ENCODE measurements around the gene SUZ12. TPM values are rescaled to one million over a fixed set of nuclear protein-coding genes. Genes with fewer than 3 reads are reported as not detected.
A peak's percentile ranks its signal among the peaks of the same experiment; 100 is the strongest.
"Not testable (repeated sequence)": the region's sequence is repeated elsewhere in the genome, so short reads cannot be mapped to it uniquely, and the experiment has no call there.

SUZ12 gene
- total and polyA plus RNA-seq, 2 of the 4 experiments (the other 2 are of a cell fraction) = 12.2 to 12.3 TPM

DNA sequence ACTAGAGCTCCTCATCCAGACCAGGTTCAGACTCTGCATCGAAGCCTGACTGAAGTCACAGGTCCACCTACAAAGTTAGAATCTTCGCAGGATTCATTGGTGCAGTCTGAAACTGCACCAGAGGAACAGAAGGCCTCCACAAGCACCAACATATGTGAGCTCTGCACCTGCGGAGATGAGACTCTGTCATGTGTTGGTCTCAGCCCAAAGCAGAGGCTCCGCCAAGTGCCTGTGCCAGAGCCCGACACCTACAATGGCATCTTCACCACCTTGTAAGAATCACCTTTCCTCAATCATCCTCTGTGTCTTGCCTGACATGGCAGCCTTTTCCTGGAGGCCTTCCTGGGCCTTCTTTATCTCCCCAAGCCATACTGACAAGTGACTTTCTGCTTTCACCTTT, 85.7 kb downstream of the SUZ12 start:
- H3K4me1 ChIP-seq (ENCODE audit: control insufficient read depth, insufficient read depth, low read length); H4K91ac ChIP-seq (ENCODE audit: insufficient read depth, low read depth, low read length); H2BK5ac ChIP-seq (ENCODE audit: low read depth, low read length, poor library complexity, severe bottlenecking); H2AK5ac ChIP-seq (ENCODE audit: low read depth, low read length); H3K27ac ChIP-seq (ENCODE audit: insufficient read depth, low read length); in situ Hi-C loops (cut with MboI; ENCODE audit: low sequenced_read_pairs); H4K20me1 ChIP-seq (ENCODE audit: insufficient read depth, low read length); H3K18ac ChIP-seq (ENCODE audit: low read depth, low read length); H3K4me2 ChIP-seq (ENCODE audit: low read depth, low read length); H3K14ac ChIP-seq (replicated peaks; ENCODE audit: low read depth, low read length); H2AFZ ChIP-seq (replicated peaks; ENCODE audit: low read length, poor library complexity); H3K4me3 ChIP-seq (ENCODE audit: insufficient read depth, low read depth, low read length); H2AK9ac ChIP-seq (replicated peaks; ENCODE audit: low read depth, low read length, poor library complexity); H4K8ac ChIP-seq (ENCODE audit: low read depth in 2 of 2, low read length in 2 of 2); H4K5ac ChIP-seq (ENCODE audit: low read depth, low read length); ATAC-seq (ENCODE audit: low read depth); H3K56ac ChIP-seq (ENCODE audit: extremely low read depth, insufficient read depth, low read length); H3K79me1 ChIP-seq (ENCODE audit: low read depth in 1 of 2, low read length in 2 of 2); H3K9me1 ChIP-seq (ENCODE audit: insufficient read depth, low read length); intact Hi-C loops (cut with micrococcal nuclease); H2BK20ac ChIP-seq (ENCODE audit: low read depth, low read length); H3K27me3 ChIP-seq (ENCODE audit: control insufficient read depth, insufficient read depth, low read length); H3K9me3 ChIP-seq (ENCODE audit: control insufficient read depth, insufficient read depth, low read length); dilution Hi-C loops (cut with HindIII; ENCODE audit: low sequenced_read_pairs, unreplicated experiment); H3K9ac ChIP-seq (ENCODE audit: low read depth, low read length); H3K4ac ChIP-seq (ENCODE audit: low read depth, low read length); CTCF ChIA-PET; H2BK120ac ChIP-seq (ENCODE audit: low read depth, low read length); DNase-seq; H3K23ac ChIP-seq (ENCODE audit: low read depth, low read length); POLR2A ChIA-PET (ENCODE audit: unreplicated experiment); H2BK15ac ChIP-seq (ENCODE audit: low read depth, low read length); BruUV-seq (replicated peaks): not testable (repeated sequence)
- 100% methylated on average over 1 of the region's 5 CpGs; no CpG with 5 or more reads in 1 of the 2 experiments for WGBS, 2 experiments (ENCODE audit: extremely low coverage in 2 of 2, insufficient read length in 1 of 2)
- H3K36me3 ChIP-seq (ENCODE audit: control insufficient read depth, insufficient read depth, low read length) = peaks cover 21% of the 10 kb centered on the region

DNA sequence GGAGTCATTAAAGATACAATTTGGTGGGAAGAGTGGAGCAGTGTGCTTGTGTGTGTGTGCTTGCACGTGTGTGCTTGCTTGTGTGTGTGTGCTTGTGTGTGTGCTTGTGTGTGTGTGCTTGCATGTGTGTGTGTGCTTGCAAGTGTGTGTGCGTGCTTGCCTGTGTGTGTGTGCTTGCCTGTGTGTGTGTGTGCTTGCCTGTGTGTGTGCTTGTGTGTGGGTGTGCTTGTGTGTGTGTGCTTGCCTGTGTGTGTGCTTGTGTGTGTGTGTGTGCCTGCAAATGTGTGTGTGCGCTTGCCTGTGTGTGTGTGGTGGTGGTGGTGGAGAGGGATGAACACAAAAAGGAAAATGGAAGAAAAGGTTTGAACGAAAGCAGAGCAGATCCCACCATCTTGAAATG, 90.5 kb downstream of the SUZ12 start:
- H3K4me2 ChIP-seq (ENCODE audit: low read depth, low read length); ATAC-seq (ENCODE audit: low read depth); CTCF ChIA-PET; H3K27ac ChIP-seq (ENCODE audit: insufficient read depth, low read length); H3K4ac ChIP-seq (ENCODE audit: low read depth, low read length); H3K4me3 ChIP-seq (ENCODE audit: insufficient read depth, low read depth, low read length); intact Hi-C loops (cut with micrococcal nuclease); H4K20me1 ChIP-seq (ENCODE audit: insufficient read depth, low read length); H2AK9ac ChIP-seq (replicated peaks; ENCODE audit: low read depth, low read length, poor library complexity); DNase-seq; H3K14ac ChIP-seq (replicated peaks; ENCODE audit: low read depth, low read length); H3K36me3 ChIP-seq (ENCODE audit: control insufficient read depth, insufficient read depth, low read length); H2BK20ac ChIP-seq (ENCODE audit: low read depth, low read length); H3K9me3 ChIP-seq (ENCODE audit: control insufficient read depth, insufficient read depth, low read length); POLR2A ChIA-PET (ENCODE audit: unreplicated experiment); H3K23ac ChIP-seq (ENCODE audit: low read depth, low read length); H2AK5ac ChIP-seq (ENCODE audit: low read depth, low read length); H3K9me1 ChIP-seq (ENCODE audit: insufficient read depth, low read length); BruUV-seq (replicated peaks); H3K27me3 ChIP-seq (ENCODE audit: control insufficient read depth, insufficient read depth, low read length); H2BK120ac ChIP-seq (ENCODE audit: low read depth, low read length); dilution Hi-C loops (cut with HindIII; ENCODE audit: low sequenced_read_pairs, unreplicated experiment); H2BK15ac ChIP-seq (ENCODE audit: low read depth, low read length); H3K18ac ChIP-seq (ENCODE audit: low read depth, low read length); H3K56ac ChIP-seq (ENCODE audit: extremely low read depth, insufficient read depth, low read length); H4K5ac ChIP-seq (ENCODE audit: low read depth, low read length); H2AFZ ChIP-seq (replicated peaks; ENCODE audit: low read length, poor library complexity); H4K8ac ChIP-seq (ENCODE audit: low read depth in 2 of 2, low read length in 2 of 2); H3K79me1 ChIP-seq (ENCODE audit: low read depth in 1 of 2, low read length in 2 of 2); in situ Hi-C loops (cut with MboI; ENCODE audit: low sequenced_read_pairs); H3K9ac ChIP-seq (ENCODE audit: low read depth, low read length); H4K91ac ChIP-seq (ENCODE audit: insufficient read depth, low read depth, low read length); H3K4me1 ChIP-seq (ENCODE audit: control insufficient read depth, insufficient read depth, low read length): not testable (repeated sequence)
- H2BK5ac ChIP-seq (ENCODE audit: low read depth, low read length, poor library complexity, severe bottlenecking) = peak overlapping the region; percentile 65
- 43% methylated on average over 1 of the region's 4 CpGs; no CpG with 5 or more reads in 1 of the 2 experiments for WGBS, 2 experiments (ENCODE audit: extremely low coverage in 2 of 2, insufficient read length in 1 of 2)

All from IMR-90 (cell line).